KMS-11 (cell line): ENCODE measurements around the gene TPGS2.

Source experiments
- H2AFZ ChIP-seq: fragments of 200-600 bp; sonication (generic); 2 replicates; pipeline ENCODE4 v1.6.1; 2016; ENCODE audit warnings: antibody characterized with exemption, mixed run types, low read depth
- H3K27ac ChIP-seq: fragments of 200-600 bp; sonication (generic); 2 replicates; pipeline ENCODE4 v1.6.1; 2016; ENCODE audit warnings: mild to moderate bottlenecking, mixed run types
- H3K27me3 ChIP-seq: fragments of 200-600 bp; sonication (generic); 2 replicates; pipeline ENCODE4 v1.6.1; 2017; ENCODE audit warnings: mild to moderate bottlenecking, low read depth, mixed run types, moderate library complexity; ENCODE audit not compliant: insufficient read depth
- H3K36me3 ChIP-seq: fragments of 200-600 bp; sonication (generic); 2 replicates; pipeline ENCODE4 v1.6.1; 2017; ENCODE audit warnings: mild to moderate bottlenecking, mixed run types; ENCODE audit not compliant: insufficient read depth
- H3K4me1 ChIP-seq: fragments of 200-600 bp; sonication (generic); 2 replicates; pipeline ENCODE4 v1.6.1; 2016; ENCODE audit warnings: mild to moderate bottlenecking, low read depth, mixed run types; ENCODE audit not compliant: poor library complexity, severe bottlenecking
- H3K4me2 ChIP-seq: fragments of 200-600 bp; sonication (generic); 2 replicates; pipeline ENCODE4 v1.7.0; 2016; ENCODE audit warnings: mild to moderate bottlenecking, mixed run types
- H3K4me3 ChIP-seq: fragments of 200-600 bp; sonication (generic); IDR thresholded peaks from 2 replicates; pipeline ENCODE4 v1.6.1; 2017; ENCODE audit warnings: low read depth, low read length, mixed read lengths; ENCODE audit not compliant: insufficient read depth
- H3K79me2 ChIP-seq: fragments of 200-600 bp; sonication (generic); 2 replicates; pipeline ENCODE4 v1.6.1; 2016; ENCODE audit warnings: low read depth, mixed run types; ENCODE audit not compliant: insufficient read depth
- H3K9ac ChIP-seq: fragments of 200-600 bp; sonication (generic); 2 replicates; pipeline ENCODE4 v1.6.1; 2016; ENCODE audit warnings: mild to moderate bottlenecking, mixed run types
- H4K20me1 ChIP-seq: fragments of 200-600 bp; sonication (generic); 2 replicates; pipeline ENCODE4 v1.6.1; 2016; ENCODE audit warnings: mild to moderate bottlenecking, mixed run types; ENCODE audit not compliant: insufficient read depth
- CTCF ChIP-seq: fragments of 200-600 bp; sonication (generic); conservative IDR thresholded peaks from 2 replicates; pipeline ENCODE4 v1.6.1; 2017; ENCODE audit warnings: low read depth, mild to moderate bottlenecking, antibody characterized with exemption, low read length, moderate library complexity, mixed read lengths

The TPGS2 gene

GRCh38 chr18:36744261-36744876 lies 84.4 kb downstream of the TPGS2 start:
- Histone ChIP-seq H3K79me2 (no peaks in the 10 kb centered on the region), H3K27me3 (no peaks in the 10 kb centered on the region), H3K9ac (no peak overlapping the region), H4K20me1 (no peaks in the 10 kb centered on the region), H3K4me1 (no peaks in the 10 kb centered on the region), H3K4me3 (no peak overlapping the region), H3K4me2 (no peak overlapping the region), H2AFZ (no peak overlapping the region), H3K36me3 (no peaks in the 10 kb centered on the region), H3K27ac (no peak overlapping the region)
- TF ChIP-seq CTCF: no peak
